Naive thymus-derived CD8-positive, alpha-beta T cell (primary cell): Measurements from ENCODE around the gene AMH. TPM values are rescaled to one million over a fixed set of nuclear protein-coding genes. Genes with fewer than 3 reads are reported as not detected.

Experiments
- ATAC-seq, 2 donors: fragments of 150-1000 bp; cut with Tn5 transposase in 1 of 2; sonication (Bioruptor Pico), chemical (Tn5 transposase) in 1 of 2; 1 replicate in 1 of 2; 2 replicates in 1 of 2; pipeline ENCODE4 v1.10.0; 2021; ENCODE audit warnings: mild to moderate bottlenecking in 2 of 2, moderate library complexity in 2 of 2
- POLR2A ChIA-PET: fragments of 350-600 bp; sonication (Branson Sonifier 250); formaldehyde crosslinking; loops from one replicate; lab custom pipeline; 2021; ENCODE audit warnings: antibody characterized with exemption; lab: Charles Lee
- DNase-seq, 10 donors: peaks; one replicate each; pipeline versions ENCODE4 v3.0.0 to v3.0.0-alpha.2; 2020 to 2022
- H3K27ac Mint-ChIP-seq, 10 donors: one replicate each; pipeline ENCODE4 v1.8.0; 2020 to 2022; ENCODE audit warnings: mild to moderate bottlenecking in 10 of 10, mixed read lengths in 10 of 10, moderate library complexity in 4 of 10, inconsistent platforms in 1 of 10
- H3K27me3 Mint-ChIP-seq, 5 donors: one replicate each; pipeline ENCODE4 v1.8.0; 2021 to 2022; ENCODE audit warnings: mixed read lengths in 5 of 5
- H3K36me3 Mint-ChIP-seq, 3 donors: one replicate each; pipeline ENCODE4 v1.8.0; 2020 to 2022; ENCODE audit warnings: mixed read lengths in 3 of 3, mild to moderate bottlenecking in 2 of 3, inconsistent platforms in 1 of 3
- H3K4me1 Mint-ChIP-seq, 4 donors: one replicate each; pipeline ENCODE4 v1.8.0; 2021 to 2022; ENCODE audit warnings: mixed read lengths in 4 of 4
- H3K4me3 Mint-ChIP-seq, 10 donors: one replicate each; pipeline ENCODE4 v1.8.0; 2020 to 2022; ENCODE audit warnings: mild to moderate bottlenecking in 10 of 10, mixed read lengths in 10 of 10, moderate library complexity in 6 of 10, inconsistent platforms in 1 of 10
- H3K9me3 Mint-ChIP-seq, 9 donors: one replicate each; pipeline ENCODE4 v1.8.0; 2020 to 2022; ENCODE audit warnings: mixed read lengths in 9 of 9, mild to moderate bottlenecking in 3 of 9, inconsistent platforms in 1 of 9, moderate library complexity in 1 of 9
- polyA plus RNA-seq, 3 donors: library from polyadenylated mRNA; unstranded; fragments of 300-500 nt; fragmentation: Illumina TruSeq; gene quantifications; one replicate each; pipeline ENCODE4 v1.2.3, GENCODE V29; 2021
- total RNA-seq, 8 experiments: library from RNA in 2 of 8; stranded (reverse) in 2 of 8; gene quantifications; one replicate each; pipeline ENCODE4 v1.2.3 and lab custom pipeline; 2021 to 2026

AMH gene
- total and polyA plus RNA-seq, 5 experiments from 2014 or later, result 13.6 to 14.0 TPM; not detected in 3

DNA sequence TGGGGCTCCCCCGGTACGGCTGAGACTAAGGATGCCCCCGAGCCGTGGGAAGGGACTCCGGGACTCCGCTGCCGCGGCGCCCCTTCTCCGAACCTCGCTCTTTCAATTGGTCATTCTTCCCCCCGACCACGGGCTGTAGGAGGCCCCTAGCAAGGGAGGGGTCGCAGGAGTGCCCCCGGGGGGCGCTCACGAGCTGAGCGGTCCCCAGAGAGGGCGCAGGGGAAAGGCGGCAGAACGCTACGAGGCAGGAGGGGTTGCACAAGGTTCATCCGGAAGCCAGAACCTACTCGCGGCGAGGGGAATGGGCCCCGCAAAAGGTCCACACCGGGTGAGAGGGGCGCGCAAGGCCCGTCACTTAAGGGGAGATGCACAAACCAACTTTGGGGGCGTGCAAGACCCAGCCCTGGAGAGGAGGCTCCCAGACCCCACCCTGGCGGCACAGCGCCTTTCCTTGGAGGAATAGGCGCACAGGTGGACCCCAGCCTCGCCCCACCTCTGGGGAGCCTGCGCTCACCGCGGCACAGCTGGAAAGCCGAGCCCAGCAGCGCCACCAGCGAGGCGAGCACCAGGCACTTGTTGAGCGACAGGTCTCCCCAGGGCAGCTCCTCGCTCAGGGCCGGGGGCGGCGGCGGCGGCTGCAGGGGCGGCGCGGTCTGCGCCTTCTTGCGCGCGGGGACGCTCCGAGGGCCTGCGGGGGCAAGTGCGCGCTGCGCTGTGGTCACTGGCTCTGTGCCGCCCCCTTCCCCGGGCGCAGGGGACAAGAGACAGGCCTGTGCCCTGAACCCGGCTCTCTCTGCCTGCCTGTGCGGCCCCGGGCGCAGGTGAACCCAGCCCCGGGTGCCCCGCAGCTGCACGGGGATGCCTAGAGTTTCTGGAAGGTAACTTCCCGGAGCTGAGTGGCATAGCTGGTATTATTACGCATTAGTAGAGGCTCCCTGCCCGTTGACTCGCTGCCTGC is 4.3 kb downstream of the AMH start:
- peak overlapping the region in 5 of 10 donors; percentile 33 to 69 (median 60) for H3K27ac Mint-ChIP-seq
- H3K4me3 Mint-ChIP-seq, result peak overlapping the region; percentile 71 to 86 (median 82)
- H3K9me3 Mint-ChIP-seq, result no peaks in the 10 kb centered on the region
- peak in 9 of 10 donors; percentile 34 to 81 (median 62) for DNase-seq
- POLR2A ChIA-PET, result interaction anchor here (0.6 to 15.8 kb wide), 12 partner anchors 8 to 234 kb away, joined by 3 to 370 read pairs (median 8); partner anchors contain the start of genes GADD45B, PLEKHJ1 and SF3A2
- ATAC-seq, result peak; percentile 57 to 61
- peaks cover 0 to 4% (median 0%) of the 10 kb centered on the region in 5 donors for H3K27me3 Mint-ChIP-seq
- H3K4me1 Mint-ChIP-seq, result peaks cover 3 to 30% (median 22%) of the 10 kb centered on the region in 4 donors
- H3K36me3 Mint-ChIP-seq, result peaks cover 0 to 3% (median 0%) of the 10 kb centered on the region in 3 donors

DNA sequence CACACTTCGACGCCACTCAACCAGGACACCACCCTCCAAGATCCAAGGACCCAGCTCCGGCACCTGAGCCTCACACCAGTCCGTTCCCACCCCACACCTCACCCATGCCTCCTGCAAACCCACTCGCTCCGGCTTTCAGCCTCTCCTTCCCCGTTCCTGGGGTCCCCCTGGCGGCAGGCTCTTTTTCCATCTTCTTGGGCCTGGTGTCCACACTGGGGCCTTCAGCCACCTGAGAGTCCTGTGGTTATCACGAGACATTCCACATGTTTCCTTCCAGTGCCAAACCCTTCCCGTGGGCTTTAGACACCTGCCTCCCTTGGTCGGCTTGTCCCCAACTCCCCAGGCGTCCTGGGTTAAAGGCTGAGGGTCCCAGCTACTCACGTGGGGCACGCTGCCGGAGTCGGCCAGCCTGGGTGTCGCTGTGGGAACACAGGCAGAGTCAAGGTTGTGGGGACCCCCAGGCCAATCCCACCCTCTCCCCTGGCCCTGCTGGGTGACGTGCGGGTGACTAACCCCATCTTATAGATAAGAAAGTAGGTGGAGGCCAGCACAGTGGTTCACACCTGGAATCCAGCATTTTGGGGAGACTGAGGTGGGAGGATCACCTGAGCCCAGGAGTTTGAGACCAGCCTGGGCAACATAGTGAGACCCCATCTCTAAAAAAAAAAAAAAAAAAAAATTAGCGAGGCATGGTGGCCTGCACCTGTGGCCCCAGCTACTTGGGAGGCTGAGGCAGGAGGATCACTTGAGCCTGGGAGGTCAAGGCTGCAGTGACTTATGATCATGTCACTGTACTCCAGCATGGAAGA is 5.1 kb downstream of the AMH start:
- Mint-ChIP-seq H3K4me3 (peak overlapping the region; percentile 36 to 82 (median 62)), H3K4me1 (peaks cover 1 to 37% (median 28%) of the 10 kb centered on the region in 4 donors)
- POLR2A ChIA-PET, result interaction anchor here (1.0 to 15.8 kb wide), 9 partner anchors 7 to 222 kb away, joined by 3 to 370 read pairs (median 10); partner anchors contain the start of genes GADD45B, PLEKHJ1 and SF3A2

DNA sequence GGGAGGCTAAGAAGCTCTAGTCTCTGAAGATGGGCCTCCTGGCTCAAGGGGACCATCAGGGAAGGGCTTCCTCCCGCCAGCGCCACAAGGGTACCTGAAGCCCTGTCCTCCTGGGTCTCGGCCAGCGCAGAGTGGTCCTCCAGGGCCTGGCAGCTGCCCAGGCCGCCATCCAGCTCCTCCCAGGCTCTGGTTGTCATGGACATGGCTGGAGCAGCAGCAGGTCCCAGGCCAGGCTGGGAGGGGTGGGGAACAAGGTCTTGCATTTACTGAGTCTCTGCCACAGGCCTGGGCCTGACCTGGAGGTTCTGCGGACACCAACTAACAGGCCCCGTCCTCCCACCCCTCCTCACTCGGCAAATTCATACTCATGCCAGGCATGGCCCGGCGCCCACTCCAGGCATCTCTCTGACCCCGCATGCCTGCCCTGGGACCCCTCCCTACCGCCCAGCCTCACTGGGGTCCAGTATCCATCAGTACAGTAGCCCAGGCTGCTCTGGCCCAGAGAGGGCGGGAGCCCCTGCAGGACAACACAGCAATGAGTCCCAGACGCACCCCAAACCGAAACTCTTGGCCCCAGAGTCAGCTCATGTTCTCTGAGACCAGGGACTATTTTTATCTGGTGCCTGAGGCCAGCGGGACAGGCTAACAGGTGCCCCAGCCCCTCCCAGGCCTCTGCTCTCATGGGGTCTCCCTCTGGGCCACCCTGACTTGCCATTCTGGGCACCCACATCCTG is 6.2 kb downstream of the AMH start:
- H3K9me3 Mint-ChIP-seq, result no peaks in the 10 kb centered on the region
- peaks cover 0 to 4% (median 0%) of the 10 kb centered on the region in 5 donors for H3K27me3 Mint-ChIP-seq
- H3K27ac Mint-ChIP-seq, result peak overlapping the region in 1 of 10 donors; percentile 27
- no peak for DNase-seq
- no peaks in the 10 kb centered on the region for H3K36me3 Mint-ChIP-seq
- ATAC-seq, result no peak
- peak overlapping the region in 2 of 10 donors; percentile 41 to 49 for H3K4me3 Mint-ChIP-seq
- POLR2A ChIA-PET, result interaction anchor here (2.7 to 15.8 kb wide), 3 partner anchors 15 to 78 kb away, joined by 7 to 370 read pairs (median 147); partner anchors contain the start of genes PLEKHJ1 and SF3A2
- peaks cover 1 to 44% (median 29%) of the 10 kb centered on the region in 4 donors for H3K4me1 Mint-ChIP-seq

More for the DNA sequence above, 5.1 kb downstream of the AMH start:
- Mint-ChIP-seq H3K9me3 (no peaks in the 10 kb centered on the region), H3K27ac (peak overlapping the region in 3 of 10 donors; percentile 18 to 51 (median 33)), H3K27me3 (peaks cover 0 to 4% (median 0%) of the 10 kb centered on the region in 5 donors), H3K36me3 (no peaks in the 10 kb centered on the region)
- DNase-seq, result no peak
- no peak for ATAC-seq

DNA sequence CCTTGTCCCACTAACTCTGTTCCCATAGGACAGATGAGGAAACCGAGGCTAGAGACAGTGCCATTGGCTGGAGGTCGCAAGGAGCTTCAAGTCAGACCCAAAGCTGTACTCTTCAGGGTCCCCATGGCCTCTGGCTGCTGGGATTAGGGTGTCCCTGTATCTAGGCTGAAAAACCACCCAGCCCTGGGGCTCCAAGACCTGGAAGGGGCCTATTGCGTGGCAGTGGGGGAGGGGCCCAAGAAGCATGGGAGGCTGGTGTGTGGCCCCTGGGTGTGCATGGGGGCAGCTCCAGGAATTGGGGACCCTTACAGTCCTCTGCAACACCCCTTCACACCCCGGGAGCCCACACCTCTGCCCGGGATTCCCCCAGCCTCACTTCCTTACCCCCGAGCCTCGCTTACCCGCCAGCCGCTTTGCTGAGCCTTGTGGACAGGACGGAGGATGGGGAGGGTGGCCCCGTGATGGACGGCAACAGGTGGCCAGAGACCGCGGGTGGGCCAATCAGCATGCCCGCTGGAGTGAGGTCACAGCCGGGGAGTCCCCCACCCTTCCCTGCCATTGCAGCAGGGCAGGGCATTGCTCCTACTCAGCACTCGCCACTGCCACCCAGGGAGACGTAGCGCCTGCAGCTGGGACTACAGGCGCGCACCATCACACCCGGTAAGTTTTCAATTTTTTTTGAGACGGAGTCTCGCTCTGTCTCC is 7.0 kb downstream of the AMH start, which contains the start of gene JSRP1:
Gene JSRP1, minus strand, starts transcription at position 436 of the 704 bp plus-strand sequence. CDS start 1,103 bp downstream, outside the sequence.
- no peaks in the 10 kb centered on the region for H3K9me3 Mint-ChIP-seq
- H3K36me3 Mint-ChIP-seq, result no peaks in the 10 kb centered on the region
- ATAC-seq (no peak), DNase-seq (no peak)
- POLR2A ChIA-PET, result interaction anchor here (2.7 to 15.8 kb wide), 3 partner anchors 14 to 77 kb away, joined by 7 to 370 read pairs (median 147); partner anchors contain the start of genes PLEKHJ1 and SF3A2
- peak within 1 kb of the TSS in 7 of 10 donors; percentile 22 to 58 (median 40) for H3K4me3 Mint-ChIP-seq
- peak within 1 kb of the TSS; percentile 77 to 99 (median 98) for H3K27ac Mint-ChIP-seq
- H3K27me3 Mint-ChIP-seq, result peaks cover 0 to 4% (median 0%) of the 10 kb centered on the region in 5 donors
- H3K4me1 Mint-ChIP-seq, result peaks cover 1 to 48% (median 30%) of the 10 kb centered on the region in 4 donors

DNA sequence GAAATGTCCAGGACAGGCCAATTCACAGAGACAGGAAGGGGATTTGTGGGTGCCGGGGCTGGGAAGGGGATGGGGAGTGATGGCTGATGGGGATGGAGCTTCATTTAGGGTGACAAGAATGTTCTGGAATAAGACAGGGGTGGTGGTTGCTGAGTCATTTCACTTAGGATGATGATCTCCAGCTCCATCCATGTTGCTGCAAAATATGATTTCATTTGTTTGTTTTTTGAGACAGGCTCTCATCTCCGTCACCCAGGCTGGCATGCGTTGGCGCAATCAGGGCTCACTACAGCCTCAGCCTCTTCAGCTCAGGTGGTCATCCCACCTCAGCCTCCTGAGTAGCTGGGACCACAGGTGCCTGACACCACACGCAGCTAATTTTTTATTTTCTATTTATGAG is 10.2 kb downstream of the AMH start:
- POLR2A ChIA-PET, result interaction anchor here (0.7 to 15.8 kb wide), 5 partner anchors 11 to 395 kb away, joined by 5 to 370 read pairs (median 12); partner anchors contain the start of genes LSM7 and SPPL2B
- ATAC-seq (no peak), DNase-seq (no peak)
- peak overlapping the region in 7 of 10 donors; percentile 34 to 67 (median 57) for H3K4me3 Mint-ChIP-seq
- H3K27me3 Mint-ChIP-seq, result no peaks in the 10 kb centered on the region
- peak overlapping the region in 9 of 10 donors; percentile 90 to 97 (median 93) for H3K27ac Mint-ChIP-seq
- H3K4me1 Mint-ChIP-seq, result peaks cover 1 to 44% (median 18%) of the 10 kb centered on the region in 4 donors
- no peaks in the 10 kb centered on the region for H3K36me3 Mint-ChIP-seq
- H3K9me3 Mint-ChIP-seq, result no peaks in the 10 kb centered on the region

DNA sequence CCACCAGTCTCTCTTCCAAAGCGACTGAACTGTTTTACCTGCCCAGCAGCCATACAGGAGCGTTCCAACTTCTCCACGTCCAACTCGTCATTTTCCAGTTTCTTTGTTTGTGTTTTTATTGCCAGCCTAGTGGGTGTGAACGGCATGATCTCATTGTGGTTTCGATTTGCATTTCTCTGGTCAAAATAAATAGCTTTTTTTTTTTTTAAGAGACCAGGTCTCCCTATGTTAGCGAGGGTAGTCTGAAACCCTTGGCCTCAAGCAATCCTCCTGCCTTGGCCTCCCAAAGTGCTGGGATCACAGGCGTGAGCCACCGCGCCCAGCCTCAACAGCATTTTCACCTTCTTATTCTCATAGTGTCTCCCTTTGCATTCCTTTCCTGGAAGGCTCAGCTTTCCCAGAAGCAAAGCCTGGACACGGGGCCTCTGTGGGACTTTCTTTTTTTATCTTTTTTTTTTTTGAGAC is 11.2 kb downstream of the AMH start:
- no peak for ATAC-seq
- POLR2A ChIA-PET, result interaction anchor here (0.6 to 15.8 kb wide), 8 partner anchors 7 to 167 kb away, joined by 3 to 370 read pairs (median 4); no protein-coding TSS in a partner anchor
- no peaks in the 10 kb centered on the region for H3K27me3 Mint-ChIP-seq
- peak overlapping the region in 3 of 10 donors; percentile 30 to 69 (median 40) for H3K4me3 Mint-ChIP-seq
- peaks cover 1 to 49% (median 18%) of the 10 kb centered on the region in 4 donors for H3K4me1 Mint-ChIP-seq
- no peaks in the 10 kb centered on the region for H3K36me3 Mint-ChIP-seq
- peak overlapping the region; percentile 7 to 93 (median 70) for H3K27ac Mint-ChIP-seq
- no peak for DNase-seq
- H3K9me3 Mint-ChIP-seq, result no peaks in the 10 kb centered on the region

DNA sequence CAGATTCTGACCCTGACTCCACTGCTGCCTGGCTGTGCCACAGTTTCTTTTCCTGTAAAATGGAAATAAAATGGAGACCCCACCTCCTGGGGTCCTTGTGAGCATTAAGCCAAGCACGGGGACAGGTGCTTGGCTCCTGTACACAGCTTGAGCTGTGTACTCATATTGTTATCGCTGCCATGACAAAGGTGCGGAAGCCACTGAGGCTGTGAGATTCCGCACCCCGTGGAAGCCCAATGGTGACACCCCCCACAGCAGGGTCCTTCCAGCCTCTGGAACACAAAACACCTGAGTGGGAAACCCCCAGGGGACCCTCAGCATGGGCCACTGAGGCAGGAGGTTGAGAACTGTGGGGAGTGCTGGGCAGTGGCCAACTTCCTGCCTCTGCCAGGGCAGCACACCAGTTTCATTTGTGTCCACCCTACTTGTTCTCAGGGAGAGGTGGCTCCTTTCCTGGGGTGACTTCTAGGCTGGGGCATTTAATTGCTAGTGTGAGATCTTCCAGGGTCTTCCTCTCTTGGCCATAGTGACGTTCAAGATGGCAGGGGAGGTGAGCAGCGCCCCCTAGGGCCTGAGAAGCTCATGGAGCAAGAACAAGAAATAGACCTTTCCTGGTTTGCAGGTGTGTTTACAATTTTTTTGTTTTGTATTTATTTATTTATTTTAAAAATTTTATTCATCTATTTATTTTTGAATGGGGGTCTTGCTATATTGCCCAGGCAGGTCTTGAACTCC is 12.5 kb downstream of the AMH start:
- H3K27me3 Mint-ChIP-seq, result no peaks in the 10 kb centered on the region
- peak overlapping the region in 1 of 10 donors; percentile 57 for H3K4me3 Mint-ChIP-seq
- POLR2A ChIA-PET, result interaction anchor here (0.5 to 15.8 kb wide), 8 partner anchors 9 to 367 kb away, joined by 3 to 370 read pairs (median 4); no protein-coding TSS in a partner anchor
- H3K4me1 Mint-ChIP-seq, result peaks cover 3 to 51% (median 23%) of the 10 kb centered on the region in 4 donors
- ATAC-seq (no peak), DNase-seq (peak in 3 of 10 donors; percentile 41 to 52 (median 47))
- H3K9me3 Mint-ChIP-seq, result no peaks in the 10 kb centered on the region
- H3K36me3 Mint-ChIP-seq, result no peaks in the 10 kb centered on the region
- H3K27ac Mint-ChIP-seq, result peak overlapping the region in 6 of 10 donors; percentile 16 to 85 (median 65)

DNA sequence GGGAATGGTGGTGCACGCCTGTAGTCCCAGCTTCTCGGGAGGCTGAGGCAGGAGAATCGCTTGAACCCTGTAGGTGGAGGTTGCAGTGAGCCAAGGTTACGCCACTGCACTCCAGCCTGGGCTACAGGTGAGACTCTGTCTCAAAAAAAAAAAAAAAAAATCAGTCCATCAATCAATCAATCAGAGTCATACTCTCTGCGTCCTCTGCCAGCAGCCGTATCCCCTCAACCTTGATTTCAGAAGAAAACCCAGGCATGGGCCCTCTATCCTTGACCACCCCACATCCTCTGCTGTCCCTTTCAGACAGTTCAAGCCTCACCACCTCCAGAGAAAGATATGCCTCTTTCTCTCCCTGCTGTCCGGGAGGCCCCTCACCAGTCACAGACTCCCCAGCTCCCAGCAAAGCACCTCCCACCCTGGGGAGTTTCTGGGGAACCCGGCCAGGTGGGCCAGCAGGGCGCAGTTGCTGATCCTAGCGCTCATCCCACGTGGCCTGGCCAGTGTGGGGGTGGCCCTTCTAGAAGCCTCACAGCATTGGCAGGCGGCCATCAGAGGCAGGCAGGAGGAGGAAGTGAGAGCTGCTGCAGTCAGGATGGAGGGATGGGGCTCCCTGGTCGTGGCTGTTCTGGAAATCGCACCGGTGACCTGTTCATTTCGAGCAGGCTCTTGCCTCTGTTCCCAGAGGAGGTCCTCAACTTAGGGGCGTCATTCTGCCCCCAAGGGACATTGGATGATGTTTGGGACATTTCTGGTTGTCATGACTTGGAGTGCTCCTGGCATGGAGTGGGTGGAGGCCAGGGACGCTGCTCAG is 17.3 kb downstream of the AMH start:
- POLR2A ChIA-PET, result interaction anchor here (0.7 to 11.8 kb wide), 3 partner anchors 11 to 1009 kb away, joined by 6 to 370 read pairs (median 262); partner anchors contain the start of genes AMH, JSRP1, PLEKHJ1 and SF3A2
- Mint-ChIP-seq H3K4me1 (peaks cover 1 to 39% (median 14%) of the 10 kb centered on the region in 4 donors), H3K4me3 (peak overlapping the region in 6 of 10 donors; percentile 6 to 48 (median 24)), H3K9me3 (peaks cover 0 to 2% (median 0%) of the 10 kb centered on the region in 9 donors), H3K27ac (peak overlapping the region in 4 of 10 donors; percentile 36 to 71 (median 58)), H3K36me3 (peaks cover 0 to 6% (median under 1%) of the 10 kb centered on the region in 3 donors), H3K27me3 (no peaks in the 10 kb centered on the region)
- peak in 1 of 10 donors; percentile 47 for DNase-seq
- ATAC-seq, result no peak

DNA sequence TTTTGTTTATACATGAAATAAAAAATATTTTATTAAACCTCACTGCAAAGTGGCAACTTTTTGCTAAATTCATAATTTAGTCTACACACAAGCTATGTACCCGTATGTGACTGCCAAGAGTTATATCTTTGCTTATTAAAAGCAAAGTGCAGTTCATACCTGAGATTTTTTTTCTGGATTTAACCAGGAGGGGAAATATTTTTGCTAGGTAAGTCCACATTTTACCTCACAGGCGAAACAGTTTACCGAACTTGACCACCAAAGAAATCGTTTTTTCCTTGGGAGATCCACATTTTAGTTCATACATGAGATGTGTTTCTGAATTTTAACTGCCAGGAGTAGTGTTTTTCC is 19.3 kb downstream of the AMH start:
- Mint-ChIP-seq H3K9me3 (peaks cover 0 to 2% (median 0%) of the 10 kb centered on the region in 9 donors), H3K27me3 (no peaks in the 10 kb centered on the region), H3K4me3 (peak overlapping the region; percentile 87 to 97 (median 90)), H3K27ac (peak overlapping the region in 9 of 10 donors; percentile 34 to 95 (median 66)), H3K36me3 (peaks cover 0 to 22% (median 5%) of the 10 kb centered on the region in 3 donors), H3K4me1 (peaks cover 7 to 50% (median 31%) of the 10 kb centered on the region in 4 donors)
- POLR2A ChIA-PET, result interaction anchor here (1.4 to 11.8 kb wide), 4 partner anchors 13 to 336 kb away, joined by 3 to 370 read pairs (median 134); partner anchors contain the start of genes AMH, JSRP1, PLEKHJ1 and SF3A2
- ATAC-seq, result no peak
- no peak for DNase-seq
